ENCODE measurements around the gene CGB1.

The CGB1 gene

GRCh38 chr19:48993175-48994034, 43.3 kb downstream of the CGB1 start, which contains the start of the genes GYS1 and RUVBL2:
GYS1 (minus strand) TSS chr19:48993309; CDS start chr19:48993112, 197 bp downstream.
RUVBL2 (plus strand) TSS chr19:48993887; CDS start chr19:48993912, 25 bp downstream.
- peak; percentile 99 for DNase-seq

- DNase-seq: no peak
Measured at GRCh38 chr19:48992581-48993174, 44.0 kb downstream of the CGB1 start.

GRCh38 chr19:48991873-48992580, 44.7 kb downstream of the CGB1 start:
- DNase-seq: no peak

GRCh38 chr19:48991011-48991609, 45.6 kb downstream of the CGB1 start:
- DNase-seq: no peak

GRCh38 chr19:48990400-48990799, 46.3 kb downstream of the CGB1 start:
- DNase-seq: no peak

- no peak for DNase-seq
Measured at GRCh38 chr19:48989701-48990291, 46.9 kb downstream of the CGB1 start.

GRCh38 chr19:48988860-48989259, 47.8 kb downstream of the CGB1 start:
- no peak for DNase-seq

GRCh38 chr19:48988286-48988685, 48.4 kb downstream of the CGB1 start:
- DNase-seq: no peak

- DNase-seq: no peak
Measured at GRCh38 chr19:48987323-48987722, 49.4 kb downstream of the CGB1 start.

- DNase-seq: no peak
Measured at GRCh38 chr19:48986211-48986610, 50.5 kb downstream of the CGB1 start.

GRCh38 chr19:48985711-48986110, 51.0 kb downstream of the CGB1 start:
- DNase-seq: no peak
